OCI-LY1 (cell line): ENCODE data around the gene SNAI3.

Experiments used
- EZH2 ChIP-seq: fragments of 200-600 bp; sonication (generic), shearing (Covaris generic); IDR thresholded peaks from 2 replicates; pipeline ENCODE4 v1.8.0; 2017; ENCODE audit warnings: borderline replicate concordance, mixed run types, mild to moderate bottlenecking, antibody characterized with exemption, low read length, moderate library complexity, mixed read lengths
- TF ChIP-seq, protein P1 (sequence below): fragments of 200-600 bp; sonication (generic), shearing (Covaris generic); IDR thresholded peaks from 2 replicates; pipeline ENCODE4 v1.5.1; 2017; ENCODE audit warnings: mild to moderate bottlenecking, antibody characterized with exemption, low read length, moderate library complexity, mixed read lengths

DNA sequence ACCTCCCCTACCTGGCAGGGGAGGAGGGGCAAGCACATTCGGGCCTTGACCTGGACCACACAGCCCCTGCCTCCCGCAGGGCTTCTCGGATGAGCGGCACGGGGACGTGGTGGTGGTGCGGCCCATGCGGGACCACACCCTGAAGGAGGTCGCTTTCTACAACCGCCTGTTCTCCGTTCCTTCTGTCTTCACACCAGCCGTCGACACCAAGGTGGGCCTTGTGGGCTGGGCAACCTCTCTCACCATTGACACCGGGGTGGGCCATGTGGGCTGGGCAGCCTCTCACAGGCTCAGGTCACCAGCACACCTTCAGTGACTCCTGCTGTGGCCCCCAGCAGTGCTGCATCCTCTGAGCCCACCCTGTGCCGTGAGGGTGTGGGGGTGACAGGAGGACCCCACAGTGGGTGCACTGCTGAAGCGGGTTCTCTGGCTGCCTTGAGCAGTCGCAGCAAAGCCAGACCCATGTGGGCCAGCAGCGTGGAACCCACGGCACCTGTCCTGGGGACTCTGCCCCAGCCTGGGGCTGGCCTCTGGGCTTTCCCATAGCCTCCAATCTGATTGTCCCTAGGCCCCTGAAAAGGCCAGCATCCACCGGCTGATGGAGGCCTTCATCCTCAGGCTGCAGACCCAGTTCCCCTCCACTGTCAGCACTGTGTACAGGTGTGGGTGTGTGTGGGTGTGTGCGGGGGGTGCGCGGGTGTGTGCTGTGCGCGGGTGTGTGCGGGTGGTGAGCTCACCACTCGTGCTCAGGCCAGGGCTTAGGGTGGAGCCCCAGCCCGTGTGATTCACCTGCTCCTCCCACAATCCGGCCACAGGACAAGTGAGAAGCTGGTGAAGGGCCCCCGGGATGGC is 27.5 kb upstream of the SNAI3 start:
- TF ChIP-seq, protein P1, sequence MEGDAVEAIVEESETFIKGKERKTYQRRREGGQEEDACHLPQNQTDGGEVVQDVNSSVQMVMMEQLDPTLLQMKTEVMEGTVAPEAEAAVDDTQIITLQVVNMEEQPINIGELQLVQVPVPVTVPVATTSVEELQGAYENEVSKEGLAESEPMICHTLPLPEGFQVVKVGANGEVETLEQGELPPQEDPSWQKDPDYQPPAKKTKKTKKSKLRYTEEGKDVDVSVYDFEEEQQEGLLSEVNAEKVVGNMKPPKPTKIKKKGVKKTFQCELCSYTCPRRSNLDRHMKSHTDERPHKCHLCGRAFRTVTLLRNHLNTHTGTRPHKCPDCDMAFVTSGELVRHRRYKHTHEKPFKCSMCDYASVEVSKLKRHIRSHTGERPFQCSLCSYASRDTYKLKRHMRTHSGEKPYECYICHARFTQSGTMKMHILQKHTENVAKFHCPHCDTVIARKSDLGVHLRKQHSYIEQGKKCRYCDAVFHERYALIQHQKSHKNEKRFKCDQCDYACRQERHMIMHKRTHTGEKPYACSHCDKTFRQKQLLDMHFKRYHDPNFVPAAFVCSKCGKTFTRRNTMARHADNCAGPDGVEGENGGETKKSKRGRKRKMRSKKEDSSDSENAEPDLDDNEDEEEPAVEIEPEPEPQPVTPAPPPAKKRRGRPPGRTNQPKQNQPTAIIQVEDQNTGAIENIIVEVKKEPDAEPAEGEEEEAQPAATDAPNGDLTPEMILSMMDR, result no peak
- TF ChIP-seq EZH2, result no peak
